Eye (tissue), 1 donor: ENCODE results near the gene TMEM131.
"Not testable (repeated sequence)": the region's sequence is repeated elsewhere in the genome, so short reads cannot be mapped to it uniquely, and the experiment has no call there.

ENCODE experiments used
- DNase-seq: peaks from one replicate; pipeline ENCODE4 v3.0.0-alpha.2; 2015

TMEM131 gene

GRCh38 chr2:97907369-97908100, 88.2 kb downstream of the TMEM131 start:
- no peak for DNase-seq

- no peak for DNase-seq
These were observed 89.4 kb downstream of the TMEM131 start for GRCh38 chr2:97906307-97906706.

GRCh38 chr2:97905294-97905693, 90.5 kb downstream of the TMEM131 start:
- no peak for DNase-seq

- DNase-seq, result no peak
These were observed 93.9 kb downstream of the TMEM131 start for GRCh38 chr2:97901862-97902261.

- DNase-seq, result no peak
These were observed 94.9 kb downstream of the TMEM131 start for GRCh38 chr2:97900806-97901205.

- not testable (repeated sequence) for DNase-seq
These were observed 102.7 kb downstream of the TMEM131 start for GRCh38 chr2:97893042-97893441.

GRCh38 chr2:97891611-97892010, 104.1 kb downstream of the TMEM131 start:
- no peak for DNase-seq

GRCh38 chr2:97889156-97889555, 106.6 kb downstream of the TMEM131 start:
- no peak for DNase-seq

GRCh38 chr2:97885841-97886240, 109.9 kb downstream of the TMEM131 start:
- DNase-seq, result no peak

GRCh38 chr2:97880334-97880733, 115.4 kb downstream of the TMEM131 start:
- no peak for DNase-seq

- no peak for DNase-seq
These were observed 116.9 kb downstream of the TMEM131 start for GRCh38 chr2:97878865-97879264.

GRCh38 chr2:97878317-97878716, 117.4 kb downstream of the TMEM131 start:
- not testable (repeated sequence) for DNase-seq

GRCh38 chr2:97871096-97871780, 124.5 kb downstream of the TMEM131 start:
- no peak for DNase-seq

GRCh38 chr2:97870396-97870843, 125.3 kb downstream of the TMEM131 start:
- peak; percentile 50 for DNase-seq

GRCh38 chr2:97869722-97870346, 125.9 kb downstream of the TMEM131 start:
- DNase-seq, result no peak

GRCh38 chr2:97868986-97869721, 126.6 kb downstream of the TMEM131 start:
- DNase-seq, result peak; percentile 9

- no peak for DNase-seq
These were observed 131.9 kb downstream of the TMEM131 start for GRCh38 chr2:97863829-97864228.

- no peak for DNase-seq
These were observed 134.6 kb downstream of the TMEM131 start for GRCh38 chr2:97861177-97861576.

- DNase-seq, result no peak
These were observed 137.3 kb downstream of the TMEM131 start for GRCh38 chr2:97858442-97858841.

GRCh38 chr2:97857553-97857952, 138.2 kb downstream of the TMEM131 start:
- DNase-seq, result no peak

- not testable (repeated sequence) for DNase-seq
These were observed 142.7 kb downstream of the TMEM131 start for GRCh38 chr2:97853057-97853456.

- DNase-seq, result no peak
These were observed 144.6 kb downstream of the TMEM131 start for GRCh38 chr2:97851172-97851571.

- no peak for DNase-seq
These were observed 145.7 kb downstream of the TMEM131 start for GRCh38 chr2:97849881-97850528.
